Sigmoid colon (tissue), 4 donors: ENCODE measurements around the gene U2AF2.

Source experiments
- CTCF ChIP-seq, 4 experiments: fragments of 450-650 bp in 3 of 4; fragments of 200-600 bp in 1 of 4; IDR thresholded peaks; one replicate each; pipeline ENCODE4 v1.5.1; 2016 to 2019; ENCODE audit warnings: antibody characterized with exemption in 4 of 4, mild to moderate bottlenecking in 3 of 4, moderate library complexity in 2 of 4
- EP300 ChIP-seq, 4 donors: sonication (generic); formaldehyde crosslinking; IDR thresholded peaks; one replicate each; pipeline ENCODE4 v1.6.1; 2017; ENCODE audit warnings: antibody characterized with exemption in 4 of 4

- no peak for TF ChIP-seq EP300 (IDR thresholded peaks at IDR 0.05)
- TF ChIP-seq CTCF (IDR thresholded peaks at IDR 0.05) = no peak
Measured at GRCh38 chr19:55685776-55686175, 30.9 kb downstream of the U2AF2 start.
